K562 (cell line): ENCODE results near the gene SMIM41. TPM values are rescaled to one million over a fixed set of nuclear protein-coding genes. Genes with fewer than 3 reads are reported as not detected.

Source experiments
- ATAC-seq: fragments of 200-7000 bp; cut with Tn5 transposase; 3 replicates; pipeline ENCODE4 v1.9.1; 2020; ENCODE audit warnings: moderate library complexity
- BruUV-seq: library from RNA; stranded (reverse); fragments of 400-500 nt; replicated peaks from 2 replicates; lab custom pipeline; 2021; lab: Mats Ljungman, UMichigan
- CTCF ChIA-PET: fragments of 300-600 bp; formaldehyde crosslinking; extraction: SDS; loops from one replicate; lab custom pipeline; 2021; ENCODE audit warnings: low intra/inter-chr PET ratio; lab: Yijun Ruan, JAX
- POLR2A ChIA-PET: fragments of 300-600, 350-650 bp; sonication (Branson Sonifier 250); formaldehyde crosslinking; extraction: SDS; loops from one replicate; lab custom pipeline; 2021; ENCODE audit warnings: antibody characterized with exemption, inconsistent platforms; lab: Yijun Ruan, JAX
- DNase-seq, 4 experiments: peaks; one replicate each; pipeline versions ENCODE4 v3.0.0 to v3.0.0-alpha.2; 2011 to 2018; ENCODE audit warnings: low spot score in 3 of 4, mixed read lengths in 3 of 4; ENCODE audit errors: extremely low read depth in 1 of 4
- FAIRE-seq: peaks from 2 replicates; lab custom pipeline; 2011; peaks lifted over from hg19 to GRCh38; lab: Jason Lieb, UNC
- H2AFZ ChIP-seq: 2 replicates; pipeline ENCODE4 v1.6.0; 2011; ENCODE audit warnings: low read depth, low read length, control low read depth, inconsistent platforms
- H3K27ac ChIP-seq: fragments of 200-600 bp; 3 replicates; pipeline ENCODE4 v1.8.0; 2011; ENCODE audit warnings: low read depth, mild to moderate bottlenecking, control low read depth, inconsistent platforms, low read length, moderate library complexity, mixed read lengths; ENCODE audit errors: extremely low read depth
- H3K27me3 ChIP-seq, 2 experiments: fragments of 300-600 bp in 1 of 2; 2 replicates in 1 of 2; 3 replicates in 1 of 2; pipeline versions ENCODE4 v1.6.0 to v1.8.0; 2011; ENCODE audit warnings: inconsistent platforms in 2 of 2, low read length in 2 of 2, mild to moderate bottlenecking in 1 of 2, mixed read lengths in 1 of 2, moderate library complexity in 1 of 2; ENCODE audit not compliant: control insufficient read depth in 2 of 2, insufficient read depth in 2 of 2
- H3K36me3 ChIP-seq: fragments of 300-600 bp; 3 replicates; pipeline ENCODE4 v1.8.0; 2011; ENCODE audit warnings: mild to moderate bottlenecking, low read length, inconsistent platforms; ENCODE audit not compliant: control insufficient read depth, insufficient read depth
- H3K4me1 ChIP-seq, 2 experiments: fragments of 200-600 bp in 1 of 2; replicated peaks in 1 of 2; 2 replicates in 1 of 2; 3 replicates in 1 of 2; pipeline versions ENCODE4 v1.5.1 to v1.8.0; 2011; ENCODE audit warnings: inconsistent platforms in 2 of 2, low read length in 2 of 2, mild to moderate bottlenecking in 1 of 2, mixed read lengths in 1 of 2, moderate library complexity in 1 of 2; ENCODE audit not compliant: control insufficient read depth in 2 of 2, insufficient read depth in 2 of 2
- H3K4me2 ChIP-seq: 2 replicates; pipeline ENCODE4 v1.6.1; 2011; ENCODE audit warnings: low read length, control low read depth, inconsistent platforms, mixed read lengths; ENCODE audit not compliant: insufficient read depth
- H3K4me3 ChIP-seq: fragments of 200-600 bp; sonication (generic), shearing (Covaris generic); 2 replicates; pipeline ENCODE4 v1.5.1; 2016; ENCODE audit warnings: control low read depth, inconsistent platforms
- H3K79me2 ChIP-seq: fragments of 200-600 bp; 3 replicates; pipeline ENCODE4 v1.8.0; 2011; ENCODE audit warnings: low read length, inconsistent platforms; ENCODE audit not compliant: control insufficient read depth, insufficient read depth
- H3K9ac ChIP-seq, 2 experiments: 2 replicates each; pipeline versions ENCODE4 v1.6.0 to v1.6.1; 2011; ENCODE audit warnings: low read depth in 2 of 2, low read length in 2 of 2, control low read depth in 1 of 2, inconsistent platforms in 1 of 2, mild to moderate bottlenecking in 1 of 2, mixed read lengths in 1 of 2; ENCODE audit not compliant: insufficient read depth in 1 of 2
- H3K9me1 ChIP-seq: one replicate; pipeline ENCODE4 v1.6.0; 2011; ENCODE audit warnings: inconsistent platforms, mild to moderate bottlenecking, low read length, moderate library complexity; ENCODE audit not compliant: control insufficient read depth, insufficient read depth
- H3K9me3 ChIP-seq: replicated peaks from 2 replicates; pipeline ENCODE4 v1.5.1; 2011; ENCODE audit warnings: low read depth, low read length, inconsistent platforms; ENCODE audit not compliant: control insufficient read depth, insufficient read depth
- H4K20me1 ChIP-seq: replicated peaks from 2 replicates; pipeline ENCODE4 v1.6.1; 2011; ENCODE audit warnings: low read length, inconsistent platforms, mixed read lengths; ENCODE audit not compliant: control insufficient read depth, insufficient read depth
- ARID2 ChIP-seq: fragments of 450-650 bp; IDR thresholded peaks from 2 replicates; pipeline ENCODE4 v1.6.1; 2017; ENCODE audit warnings: antibody characterized with exemption, mild to moderate bottlenecking
- KAT8 ChIP-seq: fragments of 450-650 bp; IDR thresholded peaks from 2 replicates; pipeline ENCODE4 v1.6.1; 2016; ENCODE audit warnings: low read depth, mild to moderate bottlenecking
- KLF10 ChIP-seq: fragments of 250-450 bp; sonication (Bioruptor Pico); IDR thresholded peaks from 2 replicates; pipeline ENCODE4 v1.6.1; 2021; ENCODE audit warnings: matching md5 sums
- SETDB1 ChIP-seq: IDR thresholded peaks from one replicate; pipeline ENCODE4 v1.6.1; 2012; ENCODE audit warnings: low read length, control low read depth, inconsistent platforms
- SMARCC2 ChIP-seq: fragments of 450-650 bp; IDR thresholded peaks from 2 replicates; pipeline ENCODE4 v1.6.1; 2017; ENCODE audit warnings: antibody characterized with exemption, moderate library complexity, mild to moderate bottlenecking, low read depth
- ZNF780A ChIP-seq: fragments of 250-450 bp; sonication (Bioruptor Pico); IDR thresholded peaks from 2 replicates; pipeline ENCODE4 v1.5.0; 2021; ENCODE audit warnings: mild to moderate bottlenecking
- WGBS: fragments of 100-300 bp; shearing (Covaris generic); methylation state at CpG from one replicate; pipeline ENCODE4 v1.1.6; 2016; ENCODE audit warnings: low coverage, mixed read lengths; ENCODE audit not compliant: insufficient coverage; ENCODE audit errors: missing lambda C conversion rate; 5-methylcytosine and 5-hydroxymethylcytosine counted together
- in situ Hi-C: fragments of 300-500 bp; cut with MboI; formaldehyde crosslinking; loops from 4 replicates; pipeline ENCODE4 v1.15.0; 2018; ENCODE audit warnings: inconsistent platforms, mixed read lengths
- intact Hi-C: fragments of 100-400 bp; cut with micrococcal nuclease; formaldehyde crosslinking; loops from 2 replicates; pipeline ENCODE4 v1.14.2; 2022
- polyA plus RNA-seq, 8 experiments: library from polyadenylated mRNA; depleted of rRNA in 4 of 8; stranded (reverse) in 5 of 8; unstranded in 3 of 8; fragments of >200 nt; fragmentation: Nextera tagmentation in 2 of 8; fragmentation: Illumina TruSeq in 1 of 8; extraction: Ambion mirVana in 2 of 8; extraction: Trizol in 1 of 8; gene quantifications; 2 replicates each; pipeline versions ENCODE4 v1.2.1 to v1.2.3, GENCODE V29; 2011 to 2014; ENCODE audit warnings: inconsistent platforms in 1 of 8, missing spikeins in 1 of 8
- total RNA-seq, 7 experiments: library from RNA; depleted of rRNA in 6 of 7; stranded (reverse); fragments of >200 nt in 6 of 7; fragmentation: Illumina TruSeq in 2 of 7; extraction: Trizol in 2 of 7; gene quantifications; 2 replicates each; pipeline versions ENCODE4 v1.2.1 to v1.2.3, GENCODE V29; 2011 to 2021; ENCODE audit warnings: low replicate concordance in 1 of 7
- TF ChIP-seq, protein P1 (sequence below): fragments of 450-650 bp; IDR thresholded peaks from 2 replicates; pipeline ENCODE4 v1.6.1; 2018; ENCODE audit warnings: mild to moderate bottlenecking, low read depth; ENCODE audit not compliant: partially characterized antibody
- TF ChIP-seq, protein P2 (sequence below): fragments of 450-650 bp; IDR thresholded peaks from 2 replicates; pipeline ENCODE4 v1.6.1; 2016; ENCODE audit warnings: antibody characterized with exemption
- TF ChIP-seq, protein P3 (sequence below): sonication (generic); formaldehyde crosslinking; IDR thresholded peaks from 2 replicates; pipeline ENCODE4 v1.8.0; 2022; ENCODE audit warnings: mild to moderate bottlenecking, missing genetic modification reagents, borderline replicate concordance
- TF ChIP-seq, protein P4 (sequence below), 2 experiments: fragments of 450-650 bp in 1 of 2; sonication (generic) in 1 of 2; formaldehyde crosslinking; conservative IDR thresholded peaks; 2 replicates each; pipeline versions ENCODE4 v1.4.0 to v1.8.1; 2020 to 2022; ENCODE audit warnings: mild to moderate bottlenecking in 1 of 2, missing genetic modification reagents in 1 of 2
- TF ChIP-seq, protein P5 (sequence below), 2 experiments: IDR thresholded peaks in 1 of 2; conservative IDR thresholded peaks in 1 of 2; 2 replicates each; pipeline ENCODE4 v1.6.1; 2016; ENCODE audit warnings: low read depth in 2 of 2, mild to moderate bottlenecking in 1 of 2, missing compliant biosample characterization in 1 of 2, missing genetic modification characterization in 1 of 2, moderate library complexity in 1 of 2

The SMIM41 gene
- total and polyA plus RNA-seq, 9 of the 15 experiments (the other 6 are each of a cell fraction or from before 2014, with no cell fraction given): not detected

DNA sequence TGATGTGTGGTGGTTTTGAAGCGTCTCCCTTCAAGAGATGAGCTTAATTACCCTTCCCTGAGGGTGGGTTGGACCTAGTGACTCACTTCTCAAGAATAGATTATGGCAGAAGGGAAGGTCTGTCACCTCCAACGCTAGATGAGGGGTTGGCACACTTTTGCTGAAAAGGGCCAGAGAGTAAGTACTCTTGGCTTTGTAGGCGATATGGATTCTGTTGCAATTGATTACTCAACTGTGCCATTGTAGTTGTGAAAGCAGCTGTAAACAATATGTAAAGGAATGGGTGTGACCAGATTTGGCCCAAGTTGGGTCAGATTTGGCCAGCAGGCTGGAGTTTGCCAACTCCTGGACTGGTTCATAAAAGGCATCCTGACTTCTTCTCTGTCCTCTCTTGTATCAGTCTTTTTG lies 53.3 kb downstream of the SMIM41 start:
- no peak overlapping the region for H3K4me3 ChIP-seq
- no peaks in the 10 kb centered on the region for H3K36me3 ChIP-seq
- H3K9me1 ChIP-seq: no peaks in the 10 kb centered on the region
- no peak overlapping the region for H3K4me2 ChIP-seq
- intact Hi-C loops: no loop called here
- no peak for ATAC-seq
- 0% methylated on average over 3 of the region's 3 CpGs for WGBS
- no peak overlapping the region for H3K9ac ChIP-seq
- DNase-seq: no peak
- CTCF ChIA-PET: no interaction called here
- in situ Hi-C loops: no loop called here
- H3K27me3 ChIP-seq: peaks cover 31 to 56% of the 10 kb centered on the region in 2 experiments
- H3K27ac ChIP-seq: no peak overlapping the region
- no peaks in the 10 kb centered on the region for H3K9me3 ChIP-seq
- H2AFZ ChIP-seq: no peak overlapping the region
- H4K20me1 ChIP-seq: no peaks in the 10 kb centered on the region; the same call in 1 of the 2 replicates
- POLR2A ChIA-PET: interaction anchor here (0.6 to 1.1 kb wide), 3 partner anchors 59 to 139 kb away, joined by 3 to 4 read pairs (median 3); partner anchors contain the start of gene KRT80
- no TSS peak for BruUV-seq
- FAIRE-seq: no peak
- H3K79me2 ChIP-seq: no peaks in the 10 kb centered on the region
- no peaks in the 10 kb centered on the region for H3K4me1 ChIP-seq
- no peak for TF ChIP-seq SETDB1
- TF ChIP-seq ARID2: no peak
- no peak for TF ChIP-seq KAT8
- TF ChIP-seq ZNF780A (CRISPR knock-in tag): no peak
- TF ChIP-seq, protein P1, sequence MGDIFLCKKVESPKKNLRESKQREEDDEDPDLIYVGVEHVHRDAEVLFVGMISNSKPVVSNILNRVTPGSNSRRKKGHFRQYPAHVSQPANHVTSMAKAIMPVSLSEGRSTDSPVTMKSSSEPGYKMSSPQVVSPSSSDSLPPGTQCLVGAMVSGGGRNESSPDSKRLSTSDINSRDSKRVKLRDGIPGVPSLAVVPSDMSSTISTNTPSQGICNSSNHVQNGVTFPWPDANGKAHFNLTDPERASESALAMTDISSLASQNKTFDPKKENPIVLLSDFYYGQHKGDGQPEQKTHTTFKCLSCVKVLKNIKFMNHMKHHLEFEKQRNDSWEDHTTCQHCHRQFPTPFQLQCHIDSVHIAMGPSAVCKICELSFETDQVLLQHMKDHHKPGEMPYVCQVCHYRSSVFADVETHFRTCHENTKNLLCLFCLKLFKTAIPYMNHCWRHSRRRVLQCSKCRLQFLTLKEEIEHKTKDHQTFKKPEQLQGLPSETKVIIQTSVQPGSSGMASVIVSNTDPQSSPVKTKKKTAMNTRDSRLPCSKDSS: no peak
- TF ChIP-seq, protein P2, sequence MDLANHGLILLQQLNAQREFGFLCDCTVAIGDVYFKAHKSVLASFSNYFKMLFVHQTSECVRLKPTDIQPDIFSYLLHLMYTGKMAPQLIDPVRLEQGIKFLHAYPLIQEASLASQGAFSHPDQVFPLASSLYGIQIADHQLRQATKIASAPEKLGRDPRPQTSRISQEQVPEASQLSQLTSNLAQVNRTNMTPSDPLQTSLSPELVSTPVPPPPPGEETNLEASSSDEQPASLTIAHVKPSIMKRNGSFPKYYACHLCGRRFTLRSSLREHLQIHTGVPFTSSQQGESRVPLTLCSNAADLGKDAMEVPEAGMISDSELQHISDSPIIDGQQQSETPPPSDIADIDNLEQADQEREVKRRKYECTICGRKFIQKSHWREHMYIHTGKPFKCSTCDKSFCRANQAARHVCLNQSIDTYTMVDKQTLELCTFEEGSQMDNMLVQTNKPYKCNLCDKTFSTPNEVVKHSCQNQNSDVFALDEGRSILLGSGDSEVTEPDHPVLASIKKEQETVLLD: no peak
- TF ChIP-seq KLF10 (CRISPR knock-in tag): no peak
- TF ChIP-seq, protein P3, sequence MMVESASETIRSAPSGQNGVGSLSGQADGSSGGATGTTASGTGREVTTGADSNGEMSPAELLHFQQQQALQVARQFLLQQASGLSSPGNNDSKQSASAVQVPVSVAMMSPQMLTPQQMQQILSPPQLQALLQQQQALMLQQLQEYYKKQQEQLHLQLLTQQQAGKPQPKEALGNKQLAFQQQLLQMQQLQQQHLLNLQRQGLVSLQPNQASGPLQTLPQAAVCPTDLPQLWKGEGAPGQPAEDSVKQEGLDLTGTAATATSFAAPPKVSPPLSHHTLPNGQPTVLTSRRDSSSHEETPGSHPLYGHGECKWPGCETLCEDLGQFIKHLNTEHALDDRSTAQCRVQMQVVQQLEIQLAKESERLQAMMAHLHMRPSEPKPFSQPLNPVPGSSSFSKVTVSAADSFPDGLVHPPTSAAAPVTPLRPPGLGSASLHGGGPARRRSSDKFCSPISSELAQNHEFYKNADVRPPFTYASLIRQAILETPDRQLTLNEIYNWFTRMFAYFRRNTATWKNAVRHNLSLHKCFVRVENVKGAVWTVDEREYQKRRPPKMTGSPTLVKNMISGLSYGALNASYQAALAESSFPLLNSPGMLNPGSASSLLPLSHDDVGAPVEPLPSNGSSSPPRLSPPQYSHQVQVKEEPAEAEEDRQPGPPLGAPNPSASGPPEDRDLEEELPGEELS (CRISPR knock-in tag): no peak
- TF ChIP-seq SMARCC2: no peak
- TF ChIP-seq, protein P4, sequence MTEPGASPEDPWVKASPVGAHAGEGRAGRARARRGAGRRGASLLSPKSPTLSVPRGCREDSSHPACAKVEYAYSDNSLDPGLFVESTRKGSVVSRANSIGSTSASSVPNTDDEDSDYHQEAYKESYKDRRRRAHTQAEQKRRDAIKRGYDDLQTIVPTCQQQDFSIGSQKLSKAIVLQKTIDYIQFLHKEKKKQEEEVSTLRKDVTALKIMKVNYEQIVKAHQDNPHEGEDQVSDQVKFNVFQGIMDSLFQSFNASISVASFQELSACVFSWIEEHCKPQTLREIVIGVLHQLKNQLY (CRISPR knock-in tag; conservative IDR thresholded peaks at IDR 0.05): no peak
- TF ChIP-seq, protein P5, sequence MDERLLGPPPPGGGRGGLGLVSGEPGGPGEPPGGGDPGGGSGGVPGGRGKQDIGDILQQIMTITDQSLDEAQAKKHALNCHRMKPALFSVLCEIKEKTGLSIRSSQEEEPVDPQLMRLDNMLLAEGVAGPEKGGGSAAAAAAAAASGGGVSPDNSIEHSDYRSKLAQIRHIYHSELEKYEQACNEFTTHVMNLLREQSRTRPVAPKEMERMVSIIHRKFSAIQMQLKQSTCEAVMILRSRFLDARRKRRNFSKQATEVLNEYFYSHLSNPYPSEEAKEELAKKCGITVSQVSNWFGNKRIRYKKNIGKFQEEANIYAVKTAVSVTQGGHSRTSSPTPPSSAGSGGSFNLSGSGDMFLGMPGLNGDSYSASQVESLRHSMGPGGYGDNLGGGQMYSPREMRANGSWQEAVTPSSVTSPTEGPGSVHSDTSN (CRISPR knock-in tag; IDR thresholded peaks at IDR 0.05; ENCODE audit: low read depth): no peak
- TF ChIP-seq, protein P5 (tag; conservative IDR thresholded peaks at IDR 0.05; ENCODE audit: low read depth): no peak
